ENCODE measurements around the gene IDH3A.

DNA sequence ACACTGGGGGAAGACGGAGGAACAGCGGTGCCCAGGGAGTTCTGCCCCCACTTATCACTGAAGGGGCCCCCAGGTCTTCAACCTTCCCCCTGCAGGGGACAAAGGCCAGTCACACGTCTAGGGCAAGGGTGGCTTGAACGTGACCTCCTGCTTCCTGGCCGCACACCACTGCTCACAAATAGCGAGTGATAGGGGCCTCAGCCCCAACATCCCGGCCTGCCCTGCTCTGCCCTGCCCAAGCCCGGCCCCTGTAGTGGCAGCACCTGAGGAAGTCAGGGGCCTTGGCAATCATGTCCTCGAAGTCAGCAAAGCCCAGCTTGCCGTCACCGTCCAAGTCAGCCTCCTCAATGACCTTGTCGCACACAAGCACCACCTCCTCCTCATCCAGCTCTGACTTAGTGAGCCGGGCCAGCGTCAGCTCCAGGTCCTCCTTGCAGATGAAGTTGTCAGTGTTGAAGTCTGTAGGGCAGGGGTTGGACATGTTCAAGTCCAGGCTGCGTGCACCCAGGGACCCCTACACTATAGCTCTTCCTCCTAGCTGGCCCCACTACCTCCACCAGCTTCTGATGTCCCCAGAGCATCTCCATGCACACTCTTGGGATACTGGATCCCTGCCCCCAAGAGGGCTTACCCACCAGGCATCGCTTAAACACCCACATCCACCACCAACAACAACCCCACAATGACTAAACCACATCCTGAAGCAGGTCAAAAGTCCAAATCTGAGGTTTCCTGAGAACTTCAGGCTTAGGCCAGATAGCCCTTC, 43.5 kb upstream of the IDH3A start:
- TF ChIP-seq, protein P1, sequence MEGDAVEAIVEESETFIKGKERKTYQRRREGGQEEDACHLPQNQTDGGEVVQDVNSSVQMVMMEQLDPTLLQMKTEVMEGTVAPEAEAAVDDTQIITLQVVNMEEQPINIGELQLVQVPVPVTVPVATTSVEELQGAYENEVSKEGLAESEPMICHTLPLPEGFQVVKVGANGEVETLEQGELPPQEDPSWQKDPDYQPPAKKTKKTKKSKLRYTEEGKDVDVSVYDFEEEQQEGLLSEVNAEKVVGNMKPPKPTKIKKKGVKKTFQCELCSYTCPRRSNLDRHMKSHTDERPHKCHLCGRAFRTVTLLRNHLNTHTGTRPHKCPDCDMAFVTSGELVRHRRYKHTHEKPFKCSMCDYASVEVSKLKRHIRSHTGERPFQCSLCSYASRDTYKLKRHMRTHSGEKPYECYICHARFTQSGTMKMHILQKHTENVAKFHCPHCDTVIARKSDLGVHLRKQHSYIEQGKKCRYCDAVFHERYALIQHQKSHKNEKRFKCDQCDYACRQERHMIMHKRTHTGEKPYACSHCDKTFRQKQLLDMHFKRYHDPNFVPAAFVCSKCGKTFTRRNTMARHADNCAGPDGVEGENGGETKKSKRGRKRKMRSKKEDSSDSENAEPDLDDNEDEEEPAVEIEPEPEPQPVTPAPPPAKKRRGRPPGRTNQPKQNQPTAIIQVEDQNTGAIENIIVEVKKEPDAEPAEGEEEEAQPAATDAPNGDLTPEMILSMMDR (IDR thresholded peaks at IDR 0.05), result no peak
- no peak for TF ChIP-seq ZFX (IDR thresholded peaks at IDR 0.05; ENCODE audit: borderline replicate concordance)
